Right ventricle myocardium superior (tissue), 1 donor: Measurements from ENCODE around the gene CPM. TPM values are rescaled to one million over a fixed set of nuclear protein-coding genes. Genes with fewer than 3 reads are reported as not detected.
"Not testable (repeated sequence)": the region's sequence is repeated elsewhere in the genome, so short reads cannot be mapped to it uniquely, and the experiment has no call there.

Source experiments
- ATAC-seq: fragments of 200-7000 bp; cut with Tn5 transposase; one replicate; pipeline ENCODE4 v1.9.1; 2020; ENCODE audit warnings: mild to moderate bottlenecking; ENCODE audit not compliant: poor library complexity
- DNase-seq: peaks from one replicate; pipeline ENCODE4 v3.0.0-alpha.2; 2020
- intact Hi-C: fragments of 100-400 bp; cut with DNase I; formaldehyde crosslinking; loops from one replicate; pipeline ENCODE4 v1.11.2; 2022
- total RNA-seq: library from RNA; stranded (reverse); fragmentation: NEBNext Ultra II Directional; extraction: Animal tissue kit (Norgen Biotek cat#: 25700); gene quantifications from one replicate; pipeline ENCODE4 v1.2.1, GENCODE V29; 2021
- donor health status: DM: no; HTN: yes; CAD: no; lungs with severe emphysema.

The CPM gene
- total RNA-seq, 1 donor from 2014 or later, result 7.7 TPM

- no peak for DNase-seq
- no peak for ATAC-seq
- intact Hi-C loops, result no loop called here
Observed at GRCh38 chr12:68805592-68806120, 127.3 kb downstream of the CPM start.

DNA sequence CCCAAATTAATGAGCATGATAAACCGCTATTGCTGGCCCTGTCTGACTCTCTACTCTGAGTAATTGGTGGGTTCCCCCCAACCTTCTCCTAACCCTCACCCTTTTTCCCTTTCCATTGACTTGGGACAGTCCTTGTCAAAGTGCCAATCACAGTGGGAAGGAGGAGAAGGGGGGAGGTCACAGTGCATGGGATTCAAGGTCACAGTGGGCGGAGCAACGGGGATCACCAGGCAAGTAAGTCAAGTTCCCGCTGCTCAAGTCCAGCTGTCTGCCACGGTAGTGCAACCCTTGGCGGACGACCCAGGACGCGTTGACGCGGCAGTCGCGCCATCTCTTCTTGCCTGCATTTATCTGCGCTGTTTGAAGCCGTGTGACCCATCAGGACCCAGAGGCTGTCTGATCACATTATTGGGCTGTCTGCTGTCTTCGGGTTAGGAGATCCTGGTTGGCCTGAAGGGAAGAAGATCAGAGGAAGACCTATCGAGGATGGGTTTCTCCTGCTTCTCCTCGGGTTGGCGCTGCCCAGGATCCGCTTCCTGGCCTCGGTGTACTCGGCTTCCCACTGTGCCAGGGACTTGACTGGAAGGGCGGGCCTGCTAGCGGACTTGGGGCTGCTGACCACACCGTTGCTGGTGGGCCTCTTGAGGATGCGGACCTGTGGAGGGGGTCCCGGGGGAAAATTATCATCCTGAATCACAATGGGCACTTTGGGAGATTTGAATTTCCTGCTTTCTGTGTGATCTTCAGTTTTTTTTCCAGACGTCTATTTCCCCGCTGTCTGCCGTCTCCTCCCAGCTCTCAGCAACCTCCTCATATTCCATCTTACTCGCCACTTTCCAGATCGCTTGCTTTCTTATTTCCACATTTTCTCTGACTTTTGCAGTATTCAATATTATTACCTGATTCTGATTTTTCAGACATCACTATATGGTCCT lies 128.0 kb downstream of the CPM start:
- no peak for DNase-seq
- ATAC-seq, result no peak
- intact Hi-C loops, result no loop called here

GRCh38 chr12:68803948-68804656 lies 128.9 kb downstream of the CPM start:
- intact Hi-C loops, result no loop called here
- no peak for DNase-seq
- ATAC-seq, result no peak

GRCh38 chr12:68802911-68803651 lies 129.9 kb downstream of the CPM start:
- ATAC-seq, intact Hi-C loops, DNase-seq: not testable (repeated sequence)

DNA sequence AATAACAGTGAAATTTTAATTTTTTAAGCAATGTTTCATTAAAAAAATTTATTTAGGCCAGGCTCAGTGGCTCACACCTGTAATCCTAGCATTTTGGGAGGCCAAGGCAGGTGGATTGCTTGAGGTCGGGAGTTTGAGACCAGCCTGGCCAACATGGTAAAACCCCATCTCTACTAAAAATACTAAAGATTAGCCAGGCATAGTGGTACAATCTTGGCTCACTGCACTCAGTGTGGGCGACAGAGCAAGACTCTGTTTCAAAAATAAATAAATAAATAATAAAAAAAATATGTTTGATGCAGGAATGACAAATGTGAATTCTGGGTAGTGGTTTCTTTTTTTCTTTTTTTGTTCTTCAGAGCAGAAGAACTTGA lies 130.6 kb downstream of the CPM start:
- ATAC-seq, DNase-seq, intact Hi-C loops: not testable (repeated sequence)

Other genes starting within 250 kb of the CPM start
- gene NUP107, start 246.2 kb downstream of the CPM start, total RNA-seq, result 15.7 TPM
- gene SLC35E3, start 187.0 kb downstream of the CPM start, total RNA-seq, result 2.6 TPM
- 38.1 TPM for gene MDM2, start 125.0 kb downstream of the CPM start, total RNA-seq